Transverse colon (tissue), 4 donors: ENCODE results near the gene RAG2. TPM values are rescaled to one million over a fixed set of nuclear protein-coding genes. Genes with fewer than 3 reads are reported as not detected.
A peak's percentile ranks its signal among the peaks of the same experiment; 100 is the strongest.

Experiments
- DNase-seq: peaks from one replicate; pipeline ENCODE4 v3.0.0-alpha.2; 2019
- H3K27ac ChIP-seq, 4 donors: fragments of 200-600 bp; sonication (generic); 2 replicates each; pipeline ENCODE4 v1.5.1; 2016 to 2018; ENCODE audit warnings: inconsistent platforms in 4 of 4
- H3K27me3 ChIP-seq: fragments of 200-600 bp; sonication (generic); 2 replicates; pipeline ENCODE4 v1.5.1; 2017; ENCODE audit warnings: inconsistent platforms
- H3K36me3 ChIP-seq, 4 donors: fragments of 200-600 bp; sonication (generic); 2 replicates each; pipeline ENCODE4 v1.5.1; 2017 to 2019; ENCODE audit warnings: inconsistent platforms in 4 of 4
- H3K4me1 ChIP-seq, 4 donors: fragments of 200-600 bp; sonication (generic); 2 replicates each; pipeline ENCODE4 v1.5.1; 2017 to 2020; ENCODE audit warnings: inconsistent platforms in 4 of 4
- H3K4me3 ChIP-seq, 4 donors: fragments of 200-600 bp; sonication (generic); 1 replicate in 1 of 4; 2 replicates in 3 of 4; pipeline versions ENCODE4 v1.5.1 to v1.6.1; 2017 to 2019; ENCODE audit warnings: inconsistent platforms in 4 of 4
- H3K9me3 ChIP-seq, 2 donors: fragments of 200-600 bp; sonication (generic); 2 replicates each; pipeline ENCODE4 v1.5.1; 2017 to 2019; ENCODE audit warnings: inconsistent platforms in 2 of 2
- EP300 ChIP-seq: sonication (generic); formaldehyde crosslinking; IDR thresholded peaks from one replicate; pipeline ENCODE4 v1.6.1; 2017; ENCODE audit warnings: antibody characterized with exemption, low read depth
- POLR2A ChIP-seq: fragments of 450-650 bp; IDR thresholded peaks from one replicate; pipeline ENCODE4 v1.6.1; 2016; ENCODE audit warnings: antibody characterized with exemption, mild to moderate bottlenecking, moderate library complexity
- POLR2AphosphoS5 ChIP-seq, 3 donors: sonication (generic); formaldehyde crosslinking; IDR thresholded peaks; one replicate each; pipeline ENCODE4 v1.6.1; 2016; ENCODE audit warnings: antibody characterized with exemption in 3 of 3
- WGBS, 2 donors: methylation state at CpG; one replicate each; pipeline ENCODE4 v1.1.5; 2018; ENCODE audit warnings: low coverage in 1 of 2; 5-methylcytosine and 5-hydroxymethylcytosine counted together
- in situ Hi-C, 4 donors: fragments of 200-750 bp; cut with MboI; loops; one replicate each; pipeline versions ENCODE4 v1.15.0 to v1.15.1; 2017; ENCODE audit warnings: low sequenced_read_pairs in 3 of 4, low pct_ligation_motif_present in 1 of 4, low pct_unique_long_range_greater_than_20kb in 1 of 4
- intact Hi-C: fragments of 100-400 bp; cut with DNase I; formaldehyde crosslinking; loops from one replicate; pipeline ENCODE4 v1.15.1; 2023; ENCODE audit warnings: low total_unique reads
- total RNA-seq, 4 donors: library from RNA; depleted of rRNA; stranded (reverse); fragments of >200 nt; gene quantifications; one replicate each; pipeline ENCODE4 v1.1.0, GENCODE V29; 2016
- TF ChIP-seq, protein P1 (sequence below), 5 experiments: fragments of 200-600 bp in 3 of 5; fragments of 450-650 bp in 2 of 5; sonication (generic) in 3 of 5; IDR thresholded peaks; 1 replicate in 2 of 5; 2 replicates in 3 of 5; pipeline ENCODE4 v1.5.1; 2016 to 2017; ENCODE audit warnings: antibody characterized with exemption in 5 of 5, inconsistent platforms in 3 of 5, mild to moderate bottlenecking in 2 of 5, moderate library complexity in 1 of 5

The RAG2 gene
- total RNA-seq, 4 donors from 2014 or later = not detected

DNA sequence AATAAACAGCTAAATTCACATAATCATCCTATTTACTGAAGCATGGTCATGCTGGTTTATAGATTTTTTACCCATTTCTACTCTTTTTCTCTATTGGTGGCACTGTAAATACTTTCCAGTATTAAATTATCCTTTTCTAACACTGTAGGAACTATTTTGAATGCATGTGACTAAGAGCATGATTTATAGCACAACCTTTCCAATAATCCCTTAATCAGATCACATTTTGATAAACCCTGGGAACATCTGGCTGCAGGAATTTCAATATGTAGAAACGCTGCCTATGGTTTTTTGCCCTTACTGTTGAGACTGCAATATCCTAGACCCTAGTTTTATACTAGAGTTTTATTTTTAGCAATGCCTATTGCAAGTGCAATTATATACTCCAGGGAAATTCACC is 19.6 kb downstream of the RAG2 start:
- DNase-seq = no peak
- no peaks in the 10 kb centered on the region for H3K4me1 ChIP-seq
- H3K27ac ChIP-seq = no peak overlapping the region
- in situ Hi-C loops = loop anchor here in 1 of 4 donors (10.0 kb wide), 1 partner anchor 96 kb away; no protein-coding TSS in a partner anchor
- H3K36me3 ChIP-seq = no peaks in the 10 kb centered on the region
- H3K27me3 ChIP-seq = no peaks in the 10 kb centered on the region
- intact Hi-C loops = no loop called here
- no peaks in the 10 kb centered on the region for H3K9me3 ChIP-seq
- no peak overlapping the region for H3K4me3 ChIP-seq
- TF ChIP-seq EP300 = no peak
- TF ChIP-seq, protein P1, sequence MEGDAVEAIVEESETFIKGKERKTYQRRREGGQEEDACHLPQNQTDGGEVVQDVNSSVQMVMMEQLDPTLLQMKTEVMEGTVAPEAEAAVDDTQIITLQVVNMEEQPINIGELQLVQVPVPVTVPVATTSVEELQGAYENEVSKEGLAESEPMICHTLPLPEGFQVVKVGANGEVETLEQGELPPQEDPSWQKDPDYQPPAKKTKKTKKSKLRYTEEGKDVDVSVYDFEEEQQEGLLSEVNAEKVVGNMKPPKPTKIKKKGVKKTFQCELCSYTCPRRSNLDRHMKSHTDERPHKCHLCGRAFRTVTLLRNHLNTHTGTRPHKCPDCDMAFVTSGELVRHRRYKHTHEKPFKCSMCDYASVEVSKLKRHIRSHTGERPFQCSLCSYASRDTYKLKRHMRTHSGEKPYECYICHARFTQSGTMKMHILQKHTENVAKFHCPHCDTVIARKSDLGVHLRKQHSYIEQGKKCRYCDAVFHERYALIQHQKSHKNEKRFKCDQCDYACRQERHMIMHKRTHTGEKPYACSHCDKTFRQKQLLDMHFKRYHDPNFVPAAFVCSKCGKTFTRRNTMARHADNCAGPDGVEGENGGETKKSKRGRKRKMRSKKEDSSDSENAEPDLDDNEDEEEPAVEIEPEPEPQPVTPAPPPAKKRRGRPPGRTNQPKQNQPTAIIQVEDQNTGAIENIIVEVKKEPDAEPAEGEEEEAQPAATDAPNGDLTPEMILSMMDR (IDR thresholded peaks at IDR 0.05) = no peak
- TF ChIP-seq POLR2AphosphoS5 (IDR thresholded peaks at IDR 0.05) = no peak
- TF ChIP-seq POLR2A = no peak
- WGBS, 2 donors = 69 to 73% methylated on average over 1 of the region's 1 CpG

DNA sequence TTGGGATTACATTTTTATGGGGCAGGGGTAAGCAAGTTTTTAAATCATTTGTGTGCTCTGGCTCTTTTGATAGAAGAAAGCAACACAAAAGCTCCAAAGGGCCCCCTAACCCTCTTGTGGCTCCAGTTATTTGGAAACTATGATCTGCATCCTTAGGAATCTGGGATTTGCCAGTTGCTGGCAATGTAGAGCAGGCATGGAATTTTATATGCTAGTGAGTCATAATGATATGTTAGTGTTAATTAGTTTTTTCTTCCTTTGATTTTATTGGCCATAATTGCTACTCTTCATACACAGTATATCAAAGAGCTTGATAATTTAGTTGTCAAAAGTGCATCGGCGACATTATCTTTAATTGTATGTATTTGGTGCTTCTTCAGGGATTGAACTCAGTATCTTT is 20.2 kb downstream of the RAG2 start:
- H3K36me3 ChIP-seq = no peaks in the 10 kb centered on the region
- H3K27me3 ChIP-seq = no peaks in the 10 kb centered on the region
- in situ Hi-C loops = loop anchor here in 1 of 4 donors (10.0 kb wide), 1 partner anchor 97 kb away; no protein-coding TSS in a partner anchor
- H3K9me3 ChIP-seq = no peaks in the 10 kb centered on the region
- no peak for DNase-seq
- TF ChIP-seq POLR2AphosphoS5 (IDR thresholded peaks at IDR 0.05) (no peak), EP300 (no peak), POLR2A (no peak)
- TF ChIP-seq, protein P1 (IDR thresholded peaks at IDR 0.05) = no peak
- H3K27ac ChIP-seq = peak overlapping the region in 2 of 4 donors; percentile 22 to 26
- 50 to 73% methylated on average over 2 of the region's 2 CpGs for WGBS, 2 donors
- intact Hi-C loops = no loop called here
- no peaks in the 10 kb centered on the region for H3K4me1 ChIP-seq
- H3K4me3 ChIP-seq = no peak overlapping the region

DNA sequence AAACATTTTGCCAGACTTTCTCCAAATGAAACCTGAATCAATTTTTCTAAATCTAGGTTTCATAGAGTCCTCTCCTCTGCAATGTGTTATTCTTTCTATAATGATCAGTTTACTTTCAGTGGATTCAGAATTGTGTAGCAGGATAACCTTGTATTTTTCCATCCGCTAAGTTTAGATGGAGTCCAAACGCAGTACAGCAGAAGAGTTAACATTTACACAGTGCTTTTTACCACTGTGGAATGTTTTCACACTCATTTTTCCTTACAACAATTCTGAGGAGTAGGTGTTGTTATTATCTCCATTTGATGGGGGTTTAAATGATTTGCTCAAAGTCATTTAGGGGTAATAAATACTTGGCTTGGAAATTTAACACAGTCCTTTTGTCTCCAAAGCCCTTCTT is 20.7 kb downstream of the RAG2 start:
- TF ChIP-seq, protein P1 (IDR thresholded peaks at IDR 0.05) = no peak
- no peak for TF ChIP-seq EP300
- no peak for TF ChIP-seq POLR2AphosphoS5 (IDR thresholded peaks at IDR 0.05)
- no peak for TF ChIP-seq POLR2A
- Histone ChIP-seq H3K36me3 (no peaks in the 10 kb centered on the region), H3K9me3 (no peaks in the 10 kb centered on the region), H3K4me1 (no peaks in the 10 kb centered on the region), H3K27me3 (no peaks in the 10 kb centered on the region), H3K4me3 (no peak overlapping the region), H3K27ac (peak overlapping the region in 2 of 4 donors; percentile 22 to 26)
- intact Hi-C loops (no loop called here), in situ Hi-C loops (loop anchor here in 1 of 4 donors (10.0 kb wide), 1 partner anchor 97 kb away; no protein-coding TSS in a partner anchor)
- 63 to 64% methylated on average over 2 of the region's 2 CpGs for WGBS, 2 donors
- DNase-seq = no peak

DNA sequence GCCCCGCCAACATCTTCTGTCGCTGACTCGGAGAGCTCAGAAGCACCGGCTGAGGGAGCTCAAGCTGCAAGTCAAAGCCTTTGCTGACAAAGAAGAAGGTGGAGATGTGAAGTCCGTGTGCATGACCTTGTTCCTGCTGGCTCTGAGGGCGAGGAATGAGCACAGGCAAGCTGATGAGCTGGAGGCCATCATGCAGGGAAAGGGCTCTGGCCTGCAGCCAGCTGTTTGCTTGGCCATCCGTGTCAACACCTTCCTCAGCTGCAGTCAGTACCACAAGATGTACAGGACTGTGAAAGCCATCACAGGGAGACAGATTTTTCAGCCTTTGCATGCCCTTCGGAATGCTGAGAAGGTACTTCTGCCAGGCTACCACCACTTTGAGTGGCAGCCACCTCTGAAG is 23.6 kb downstream of the RAG2 start:
- Histone ChIP-seq H3K27ac (no peak overlapping the region), H3K4me3 (no peak overlapping the region), H3K36me3 (no peaks in the 10 kb centered on the region), H3K27me3 (no peaks in the 10 kb centered on the region), H3K4me1 (no peaks in the 10 kb centered on the region), H3K9me3 (no peaks in the 10 kb centered on the region)
- intact Hi-C loops (loop anchor here (5.0 kb wide), 1 partner anchor 1048 kb away; no protein-coding TSS in a partner anchor), in situ Hi-C loops (loop anchor here in 1 of 4 donors (10.0 kb wide), 1 partner anchor 100 kb away; no protein-coding TSS in a partner anchor)
- 82 to 98% methylated on average over 5 to 8 of the region's 8 CpGs for WGBS, 2 donors
- no peak for TF ChIP-seq EP300
- TF ChIP-seq POLR2AphosphoS5 (IDR thresholded peaks at IDR 0.05) = no peak
- TF ChIP-seq, protein P1 (IDR thresholded peaks at IDR 0.05) = no peak
- no peak for TF ChIP-seq POLR2A
- DNase-seq = no peak
